Sigmoid colon (tissue), 7 donors: ENCODE measurements around the gene PRKN. TPM values are rescaled to one million over a fixed set of nuclear protein-coding genes. Genes with fewer than 3 reads are reported as not detected.

Experiments used
- DNase-seq: peaks from one replicate; pipeline ENCODE4 v3.0.0-alpha.2; 2019
- H3K27ac ChIP-seq, 4 donors: fragments of 200-600 bp; sonication (generic); one replicate each; pipeline ENCODE4 v1.5.1; 2016 to 2019; ENCODE audit warnings: mild to moderate bottlenecking in 1 of 4
- H3K27me3 ChIP-seq, 3 donors: fragments of 200-600 bp; sonication (generic); one replicate each; pipeline ENCODE4 v1.5.1; 2019; ENCODE audit warnings: mild to moderate bottlenecking in 1 of 3
- H3K36me3 ChIP-seq, 4 donors: fragments of 200-600 bp; sonication (generic); one replicate each; pipeline ENCODE4 v1.5.1; 2016 to 2019
- H3K4me1 ChIP-seq, 4 donors: fragments of 200-600 bp; sonication (generic); one replicate each; pipeline ENCODE4 v1.5.1; 2017 to 2019
- H3K4me3 ChIP-seq, 4 donors: fragments of 200-600 bp; sonication (generic); one replicate each; pipeline ENCODE4 v1.5.1; 2017 to 2019; ENCODE audit warnings: mild to moderate bottlenecking in 2 of 4, moderate library complexity in 1 of 4
- H3K9me3 ChIP-seq, 4 donors: fragments of 200-600 bp in 3 of 4; sonication (generic) in 3 of 4; one replicate each; pipeline versions ENCODE4 v1.5.1 to v1.6.1; 2013 to 2019
- EP300 ChIP-seq, 4 donors: sonication (generic); formaldehyde crosslinking; IDR thresholded peaks; one replicate each; pipeline ENCODE4 v1.6.1; 2017; ENCODE audit warnings: antibody characterized with exemption in 4 of 4
- POLR2A ChIP-seq, 2 donors: fragments of 450-650 bp; IDR thresholded peaks; one replicate each; pipeline ENCODE4 v1.6.1; 2016; ENCODE audit warnings: antibody characterized with exemption in 2 of 2, mild to moderate bottlenecking in 2 of 2, moderate library complexity in 2 of 2
- POLR2AphosphoS5 ChIP-seq, 4 donors: sonication (generic); formaldehyde crosslinking; IDR thresholded peaks; one replicate each; pipeline ENCODE4 v1.6.1; 2017; ENCODE audit warnings: antibody characterized with exemption in 4 of 4
- WGBS, 2 donors: extraction: QIAGEN DNeasy Blood & Tissue Kit; methylation state at CpG; one replicate each; pipeline ENCODE4 v1.1.7; 2013; 5-methylcytosine and 5-hydroxymethylcytosine counted together
- intact Hi-C: fragments of 100-400 bp; cut with DNase I; formaldehyde crosslinking; loops from one replicate; pipeline ENCODE4 v1.15.1; 2023
- polyA plus RNA-seq, 3 donors: library from polyadenylated mRNA; stranded (reverse); fragments of 200-250 nt; gene quantifications; one replicate each; pipeline ENCODE4 v1.2.3, GENCODE V29; 2013
- total RNA-seq, 4 donors: library from RNA; depleted of rRNA; stranded (reverse); fragments of >200 nt; gene quantifications; one replicate each; pipeline ENCODE4 v1.1.0, GENCODE V29; 2016
- TF ChIP-seq, protein P1 (sequence below), 4 experiments: fragments of 450-650 bp in 3 of 4; fragments of 200-600 bp in 1 of 4; IDR thresholded peaks; one replicate each; pipeline ENCODE4 v1.5.1; 2016 to 2019; ENCODE audit warnings: antibody characterized with exemption in 4 of 4, mild to moderate bottlenecking in 3 of 4, moderate library complexity in 2 of 4
- donor health status: healthy with polysubstance abuse.
- donor health status: Bipolar disorder and iron deficiency.
- donor health status: healthy.

The PRKN gene
- total and polyA plus RNA-seq, 7 donors, result 0.38 to 173 (median 9.7) TPM

DNA sequence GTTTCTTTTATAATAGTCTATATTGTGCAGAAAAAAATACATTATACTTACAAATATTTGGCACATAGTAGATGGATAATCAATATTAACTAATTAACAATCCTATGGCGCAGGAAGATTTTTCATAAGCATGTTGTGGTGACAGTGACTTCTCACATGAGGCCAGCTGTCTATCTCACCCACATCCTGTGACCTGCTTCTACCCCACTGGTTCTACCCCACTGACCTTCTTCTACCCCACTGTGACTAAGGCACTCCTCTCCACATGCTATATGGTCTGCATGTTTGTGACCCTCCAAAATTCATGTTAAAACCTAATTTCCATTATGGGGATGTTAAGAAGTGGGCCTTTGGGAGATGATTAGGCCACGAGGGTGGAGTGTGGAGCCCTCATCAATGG is 1058.9 kb downstream of the PRKN start:
- H3K27ac ChIP-seq, result no peak overlapping the region
- TF ChIP-seq, protein P1, sequence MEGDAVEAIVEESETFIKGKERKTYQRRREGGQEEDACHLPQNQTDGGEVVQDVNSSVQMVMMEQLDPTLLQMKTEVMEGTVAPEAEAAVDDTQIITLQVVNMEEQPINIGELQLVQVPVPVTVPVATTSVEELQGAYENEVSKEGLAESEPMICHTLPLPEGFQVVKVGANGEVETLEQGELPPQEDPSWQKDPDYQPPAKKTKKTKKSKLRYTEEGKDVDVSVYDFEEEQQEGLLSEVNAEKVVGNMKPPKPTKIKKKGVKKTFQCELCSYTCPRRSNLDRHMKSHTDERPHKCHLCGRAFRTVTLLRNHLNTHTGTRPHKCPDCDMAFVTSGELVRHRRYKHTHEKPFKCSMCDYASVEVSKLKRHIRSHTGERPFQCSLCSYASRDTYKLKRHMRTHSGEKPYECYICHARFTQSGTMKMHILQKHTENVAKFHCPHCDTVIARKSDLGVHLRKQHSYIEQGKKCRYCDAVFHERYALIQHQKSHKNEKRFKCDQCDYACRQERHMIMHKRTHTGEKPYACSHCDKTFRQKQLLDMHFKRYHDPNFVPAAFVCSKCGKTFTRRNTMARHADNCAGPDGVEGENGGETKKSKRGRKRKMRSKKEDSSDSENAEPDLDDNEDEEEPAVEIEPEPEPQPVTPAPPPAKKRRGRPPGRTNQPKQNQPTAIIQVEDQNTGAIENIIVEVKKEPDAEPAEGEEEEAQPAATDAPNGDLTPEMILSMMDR (IDR thresholded peaks at IDR 0.05), result no peak
- TF ChIP-seq POLR2AphosphoS5 (IDR thresholded peaks at IDR 0.05) (no peak), POLR2A (IDR thresholded peaks at IDR 0.05) (no peak), EP300 (IDR thresholded peaks at IDR 0.05) (no peak)
- no peaks in the 10 kb centered on the region for H3K4me1 ChIP-seq
- no peaks in the 10 kb centered on the region for H3K36me3 ChIP-seq
- no peak for DNase-seq
- WGBS, 2 donors, result 76 to 82% methylated on average over 2 of the region's 2 CpGs
- no peaks in the 10 kb centered on the region for H3K27me3 ChIP-seq
- no peak overlapping the region for H3K4me3 ChIP-seq
- intact Hi-C loops, result no loop called here
- H3K9me3 ChIP-seq, result no peaks in the 10 kb centered on the region

DNA sequence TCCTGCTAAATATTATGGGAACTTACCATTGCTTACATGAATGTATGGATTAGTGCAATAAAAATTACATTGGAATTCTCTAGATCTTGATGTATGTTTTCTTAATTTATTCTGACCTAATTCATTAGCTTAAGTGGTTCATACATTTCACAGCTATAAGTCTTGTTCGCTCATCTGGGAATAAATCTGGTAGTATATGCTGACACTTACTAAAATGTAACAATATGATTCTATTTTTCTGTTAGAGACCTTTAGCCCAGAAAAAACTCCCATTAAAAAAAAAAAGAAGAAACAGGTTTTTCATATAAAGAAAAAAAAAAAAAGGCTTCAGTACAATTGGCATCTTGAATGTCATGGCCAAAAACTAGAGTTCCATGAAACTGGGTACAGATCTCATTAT is 1059.6 kb downstream of the PRKN start:
- intact Hi-C loops, result no loop called here
- Histone ChIP-seq H3K9me3 (no peaks in the 10 kb centered on the region), H3K4me1 (no peaks in the 10 kb centered on the region), H3K27me3 (no peaks in the 10 kb centered on the region), H3K36me3 (no peaks in the 10 kb centered on the region), H3K27ac (no peak overlapping the region), H3K4me3 (no peak overlapping the region)
- WGBS, 2 donors, result 92 to 98% methylated on average over 1 of the region's 1 CpG
- no peak for DNase-seq
- TF ChIP-seq POLR2AphosphoS5 (IDR thresholded peaks at IDR 0.05), result no peak
- no peak for TF ChIP-seq EP300 (IDR thresholded peaks at IDR 0.05)
- TF ChIP-seq, protein P1 (IDR thresholded peaks at IDR 0.05), result no peak
- no peak for TF ChIP-seq POLR2A (IDR thresholded peaks at IDR 0.05)

- WGBS, 2 donors, result 93 to 94% methylated on average over 8 of the region's 8 CpGs
- Histone ChIP-seq H3K27me3 (no peaks in the 10 kb centered on the region), H3K9me3 (peaks cover 0 to 8% (median 0%) of the 10 kb centered on the region in 4 donors), H3K36me3 (no peaks in the 10 kb centered on the region), H3K4me3 (no peak overlapping the region), H3K4me1 (no peaks in the 10 kb centered on the region), H3K27ac (no peak overlapping the region)
- DNase-seq, result no peak
- intact Hi-C loops, result no loop called here
- TF ChIP-seq EP300 (IDR thresholded peaks at IDR 0.05) (no peak), POLR2AphosphoS5 (IDR thresholded peaks at IDR 0.05) (no peak), POLR2A (IDR thresholded peaks at IDR 0.05) (no peak)
- TF ChIP-seq, protein P1 (IDR thresholded peaks at IDR 0.05), result no peak
Observed at GRCh38 chr6:161663682-161664081, 1063.9 kb downstream of the PRKN start.

DNA sequence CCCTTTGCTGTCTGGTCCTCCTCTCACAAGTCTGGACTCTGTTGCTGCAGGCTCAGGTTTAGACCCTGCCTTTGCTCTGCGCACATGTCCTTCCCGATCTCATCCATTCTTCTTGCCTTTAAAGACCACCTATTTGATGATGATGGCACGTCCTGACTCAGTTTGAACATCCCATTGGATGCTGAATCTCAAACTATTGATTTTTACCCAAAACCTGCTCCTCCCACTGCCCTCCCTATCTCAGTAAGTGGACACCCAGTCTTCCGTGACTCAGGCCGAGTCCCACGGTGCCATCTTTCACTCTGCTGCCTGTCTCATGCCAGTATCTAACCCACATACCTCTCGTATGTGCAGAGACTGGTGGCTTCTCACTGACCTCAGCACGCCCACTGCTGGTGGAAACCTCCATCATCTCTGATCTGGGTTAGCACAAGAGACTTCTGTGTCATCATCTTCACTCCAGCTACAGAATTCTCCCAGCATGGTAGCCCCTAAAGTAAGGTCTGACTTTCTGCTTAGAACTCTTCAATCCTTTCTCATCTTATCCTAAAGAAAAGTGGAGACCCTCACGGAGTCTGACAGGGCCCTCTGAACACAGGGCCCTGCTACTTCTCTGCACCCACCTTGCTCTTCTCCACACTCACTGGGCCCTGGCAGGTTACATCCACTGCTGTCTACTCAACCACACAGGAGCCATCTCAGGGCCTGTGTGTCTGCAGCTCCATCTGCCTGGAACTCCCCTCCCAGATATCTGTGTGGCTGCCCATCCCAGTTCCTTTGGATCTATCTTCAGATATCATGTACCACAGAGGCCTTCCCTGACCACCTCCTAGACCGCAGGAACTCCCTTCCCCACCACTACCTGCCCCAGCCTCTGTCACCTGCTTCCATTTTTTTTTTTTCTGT is 1066.6 kb downstream of the PRKN start:
- TF ChIP-seq POLR2AphosphoS5 (IDR thresholded peaks at IDR 0.05) (no peak), EP300 (IDR thresholded peaks at IDR 0.05) (no peak)
- no peak overlapping the region for H3K4me3 ChIP-seq
- no peak overlapping the region for H3K27ac ChIP-seq
- H3K27me3 ChIP-seq, result no peaks in the 10 kb centered on the region
- H3K36me3 ChIP-seq, result no peaks in the 10 kb centered on the region
- 93% methylated on average over 10 of the region's 10 CpGs for WGBS, 2 donors
- no peaks in the 10 kb centered on the region for H3K4me1 ChIP-seq
- DNase-seq, result no peak
- H3K9me3 ChIP-seq, result peaks cover 0 to 10% (median 0%) of the 10 kb centered on the region in 4 donors
- intact Hi-C loops, result no loop called here

GRCh38 chr6:161658211-161658610 is 1069.4 kb downstream of the PRKN start:
- Histone ChIP-seq H3K9me3 (peaks cover 0 to 10% (median 0%) of the 10 kb centered on the region in 4 donors), H3K4me3 (no peak overlapping the region), H3K27ac (no peak overlapping the region), H3K36me3 (no peaks in the 10 kb centered on the region), H3K4me1 (no peaks in the 10 kb centered on the region), H3K27me3 (no peaks in the 10 kb centered on the region)
- TF ChIP-seq EP300 (IDR thresholded peaks at IDR 0.05) (no peak), POLR2A (IDR thresholded peaks at IDR 0.05) (no peak), POLR2AphosphoS5 (IDR thresholded peaks at IDR 0.05) (no peak)
- TF ChIP-seq, protein P1 (IDR thresholded peaks at IDR 0.05), result no peak
- intact Hi-C loops, result no loop called here
- WGBS, 2 donors, result 23 to 71% methylated on average over 4 of the region's 4 CpGs
- DNase-seq, result no peak
